Transverse colon (tissue), 4 donors: ENCODE results near the gene RALBP1.

Experiments used
- EP300 ChIP-seq: sonication (generic); formaldehyde crosslinking; IDR thresholded peaks from one replicate; pipeline ENCODE4 v1.6.1; 2017; ENCODE audit warnings: antibody characterized with exemption, low read depth
- POLR2A ChIP-seq: fragments of 450-650 bp; IDR thresholded peaks from one replicate; pipeline ENCODE4 v1.6.1; 2016; ENCODE audit warnings: antibody characterized with exemption, mild to moderate bottlenecking, moderate library complexity
- POLR2AphosphoS5 ChIP-seq, 3 donors: sonication (generic); formaldehyde crosslinking; IDR thresholded peaks; one replicate each; pipeline ENCODE4 v1.6.1; 2016; ENCODE audit warnings: antibody characterized with exemption in 3 of 3
- TF ChIP-seq, protein P1 (sequence below), 5 experiments: fragments of 200-600 bp in 3 of 5; fragments of 450-650 bp in 2 of 5; sonication (generic) in 3 of 5; IDR thresholded peaks; 1 replicate in 2 of 5; 2 replicates in 3 of 5; pipeline ENCODE4 v1.5.1; 2016 to 2017; ENCODE audit warnings: antibody characterized with exemption in 5 of 5, inconsistent platforms in 3 of 5, mild to moderate bottlenecking in 2 of 5, moderate library complexity in 1 of 5

DNA sequence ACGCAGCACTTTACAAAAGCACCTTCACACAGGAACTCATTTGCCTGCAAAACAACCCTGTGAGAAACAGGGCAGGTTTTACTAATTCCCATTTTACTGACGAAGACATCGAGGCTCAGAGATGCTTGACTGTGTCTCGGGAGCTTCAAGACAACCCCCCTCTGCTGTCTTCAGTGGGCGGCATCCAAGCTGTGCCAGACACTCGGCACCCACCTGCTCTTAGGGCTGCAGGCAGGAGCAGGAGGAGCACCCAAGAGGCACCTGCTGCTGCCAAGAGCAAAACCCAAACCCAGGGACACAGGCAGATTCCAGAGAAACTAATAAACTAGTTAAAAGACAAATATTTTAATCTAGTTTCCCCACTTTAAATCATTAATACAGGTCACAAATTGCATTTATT, 71.2 kb downstream of the RALBP1 start:
- TF ChIP-seq POLR2AphosphoS5 (IDR thresholded peaks at IDR 0.05) (no peak), EP300 (no peak), POLR2A (no peak)
- TF ChIP-seq, protein P1, sequence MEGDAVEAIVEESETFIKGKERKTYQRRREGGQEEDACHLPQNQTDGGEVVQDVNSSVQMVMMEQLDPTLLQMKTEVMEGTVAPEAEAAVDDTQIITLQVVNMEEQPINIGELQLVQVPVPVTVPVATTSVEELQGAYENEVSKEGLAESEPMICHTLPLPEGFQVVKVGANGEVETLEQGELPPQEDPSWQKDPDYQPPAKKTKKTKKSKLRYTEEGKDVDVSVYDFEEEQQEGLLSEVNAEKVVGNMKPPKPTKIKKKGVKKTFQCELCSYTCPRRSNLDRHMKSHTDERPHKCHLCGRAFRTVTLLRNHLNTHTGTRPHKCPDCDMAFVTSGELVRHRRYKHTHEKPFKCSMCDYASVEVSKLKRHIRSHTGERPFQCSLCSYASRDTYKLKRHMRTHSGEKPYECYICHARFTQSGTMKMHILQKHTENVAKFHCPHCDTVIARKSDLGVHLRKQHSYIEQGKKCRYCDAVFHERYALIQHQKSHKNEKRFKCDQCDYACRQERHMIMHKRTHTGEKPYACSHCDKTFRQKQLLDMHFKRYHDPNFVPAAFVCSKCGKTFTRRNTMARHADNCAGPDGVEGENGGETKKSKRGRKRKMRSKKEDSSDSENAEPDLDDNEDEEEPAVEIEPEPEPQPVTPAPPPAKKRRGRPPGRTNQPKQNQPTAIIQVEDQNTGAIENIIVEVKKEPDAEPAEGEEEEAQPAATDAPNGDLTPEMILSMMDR (IDR thresholded peaks at IDR 0.05): no peak
